Measurements from ENCODE around the gene DNASE1. TPM values are rescaled to one million over a fixed set of nuclear protein-coding genes. Genes with fewer than 3 reads are reported as not detected.

DNASE1 gene
- polyA plus RNA-seq, 1 donor from 2014 or later: 47.8 TPM

DNA sequence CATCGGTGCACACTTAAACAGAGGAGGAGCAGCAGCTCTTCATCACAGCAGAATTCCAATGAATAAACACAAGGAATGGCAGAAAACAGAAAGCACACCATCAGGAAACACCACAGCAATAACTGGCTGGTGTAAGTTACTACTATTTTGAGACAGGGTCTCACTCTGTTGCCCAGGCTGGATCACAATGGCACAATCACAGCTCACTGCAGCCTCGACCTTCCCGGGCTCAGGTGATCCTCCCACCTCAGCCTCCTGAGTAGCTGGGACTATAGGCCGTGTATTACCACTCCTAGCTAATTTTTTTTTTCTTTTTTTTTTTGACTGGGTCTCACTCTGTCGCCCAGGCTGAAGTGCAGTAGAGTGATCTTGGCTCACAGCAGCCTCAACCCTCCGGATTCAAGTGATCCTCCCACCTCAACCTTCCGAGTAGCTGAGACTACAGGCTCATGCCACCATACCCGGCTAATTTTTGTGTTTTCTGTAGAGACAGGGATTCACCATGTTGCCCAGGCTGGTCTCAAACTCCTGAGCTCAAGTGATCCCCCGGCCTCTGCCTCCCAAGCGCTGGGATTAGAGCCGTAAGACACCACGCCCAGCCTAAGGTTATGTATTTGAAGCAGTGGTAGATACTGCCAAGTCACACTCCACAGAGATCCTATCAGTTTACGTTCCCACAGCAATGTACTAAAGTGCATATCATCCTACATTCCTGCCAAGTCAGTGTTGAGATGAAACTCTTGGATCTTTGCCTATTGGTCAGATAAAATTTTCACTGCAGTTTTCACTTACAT lies 42.1 kb downstream of the DNASE1 start:
- no peak overlapping the region for H3K4me2 ChIP-seq (ENCODE audit: low read length)
- TF ChIP-seq EZH2 (IDR thresholded peaks at IDR 0.05; ENCODE audit: borderline replicate concordance, insufficient read depth, low read length, poor library complexity, severe bottlenecking) (no peak), TAF1 (IDR thresholded peaks at IDR 0.05; ENCODE audit: low read depth) (no peak), CTCF (IDR thresholded peaks at IDR 0.05; ENCODE audit: poor library complexity, severe bottlenecking) (no peak)
- H3K9me2 ChIP-seq (ENCODE audit: insufficient read depth, low read length): no peaks in the 10 kb centered on the region
- no peaks in the 10 kb centered on the region for H3F3A ChIP-seq (ENCODE audit: insufficient read depth, low read length, poor library complexity, severe bottlenecking)
- no peak overlapping the region for H3K27ac ChIP-seq (ENCODE audit: low read length)
- no peak overlapping the region for H3K4me3 ChIP-seq (ENCODE audit: low read length)
- no peaks in the 10 kb centered on the region for H3K79me2 ChIP-seq (replicated peaks; ENCODE audit: insufficient read depth, low read length)
- no peaks in the 10 kb centered on the region for H4K20me1 ChIP-seq (ENCODE audit: insufficient read depth)
- no peaks in the 10 kb centered on the region for H3K9me3 ChIP-seq (ENCODE audit: low read length)
- H3K9ac ChIP-seq (ENCODE audit: low read length): no peak overlapping the region
- H3K36me3 ChIP-seq (ENCODE audit: insufficient read depth, low read length): no peaks in the 10 kb centered on the region
- H2AFZ ChIP-seq (ENCODE audit: low read depth, low read length): no peak overlapping the region
- H3K27me3 ChIP-seq (ENCODE audit: insufficient read depth, low read depth, low read length): no peaks in the 10 kb centered on the region

- no peaks in the 10 kb centered on the region for H3K9me2 ChIP-seq (ENCODE audit: insufficient read depth, low read length)
- H3F3A ChIP-seq (ENCODE audit: insufficient read depth, low read length, poor library complexity, severe bottlenecking): no peaks in the 10 kb centered on the region
- no peaks in the 10 kb centered on the region for H3K27me3 ChIP-seq (ENCODE audit: insufficient read depth, low read depth, low read length)
- H3K36me3 ChIP-seq (ENCODE audit: insufficient read depth, low read length): no peaks in the 10 kb centered on the region
- no peak overlapping the region for H3K4me3 ChIP-seq (ENCODE audit: low read length)
- no peaks in the 10 kb centered on the region for H3K9me3 ChIP-seq (ENCODE audit: low read length)
- no peaks in the 10 kb centered on the region for H4K20me1 ChIP-seq (ENCODE audit: insufficient read depth)
- H2AFZ ChIP-seq (ENCODE audit: low read depth, low read length): no peak overlapping the region
- H3K4me2 ChIP-seq (ENCODE audit: low read length): no peak overlapping the region
- no peak overlapping the region for H3K27ac ChIP-seq (ENCODE audit: low read length)
- TF ChIP-seq TAF1 (IDR thresholded peaks at IDR 0.05; ENCODE audit: low read depth) (no peak), RAD21 (conservative IDR thresholded peaks at IDR 0.05) (no peak), EP300 (conservative IDR thresholded peaks at IDR 0.05; ENCODE audit: poor library complexity, severe bottlenecking) (no peak), POLR2AphosphoS5 (IDR thresholded peaks at IDR 0.05) (no peak), EZH2 (IDR thresholded peaks at IDR 0.05; ENCODE audit: borderline replicate concordance, insufficient read depth, low read length, poor library complexity, severe bottlenecking) (no peak), MXI1 (conservative IDR thresholded peaks at IDR 0.05; ENCODE audit: poor library complexity, severe bottlenecking) (no peak), SMC3 (conservative IDR thresholded peaks at IDR 0.05; ENCODE audit: poor library complexity) (no peak), CTCF (IDR thresholded peaks at IDR 0.05; ENCODE audit: poor library complexity, severe bottlenecking) (no peak)
- TF ChIP-seq, protein P1, sequence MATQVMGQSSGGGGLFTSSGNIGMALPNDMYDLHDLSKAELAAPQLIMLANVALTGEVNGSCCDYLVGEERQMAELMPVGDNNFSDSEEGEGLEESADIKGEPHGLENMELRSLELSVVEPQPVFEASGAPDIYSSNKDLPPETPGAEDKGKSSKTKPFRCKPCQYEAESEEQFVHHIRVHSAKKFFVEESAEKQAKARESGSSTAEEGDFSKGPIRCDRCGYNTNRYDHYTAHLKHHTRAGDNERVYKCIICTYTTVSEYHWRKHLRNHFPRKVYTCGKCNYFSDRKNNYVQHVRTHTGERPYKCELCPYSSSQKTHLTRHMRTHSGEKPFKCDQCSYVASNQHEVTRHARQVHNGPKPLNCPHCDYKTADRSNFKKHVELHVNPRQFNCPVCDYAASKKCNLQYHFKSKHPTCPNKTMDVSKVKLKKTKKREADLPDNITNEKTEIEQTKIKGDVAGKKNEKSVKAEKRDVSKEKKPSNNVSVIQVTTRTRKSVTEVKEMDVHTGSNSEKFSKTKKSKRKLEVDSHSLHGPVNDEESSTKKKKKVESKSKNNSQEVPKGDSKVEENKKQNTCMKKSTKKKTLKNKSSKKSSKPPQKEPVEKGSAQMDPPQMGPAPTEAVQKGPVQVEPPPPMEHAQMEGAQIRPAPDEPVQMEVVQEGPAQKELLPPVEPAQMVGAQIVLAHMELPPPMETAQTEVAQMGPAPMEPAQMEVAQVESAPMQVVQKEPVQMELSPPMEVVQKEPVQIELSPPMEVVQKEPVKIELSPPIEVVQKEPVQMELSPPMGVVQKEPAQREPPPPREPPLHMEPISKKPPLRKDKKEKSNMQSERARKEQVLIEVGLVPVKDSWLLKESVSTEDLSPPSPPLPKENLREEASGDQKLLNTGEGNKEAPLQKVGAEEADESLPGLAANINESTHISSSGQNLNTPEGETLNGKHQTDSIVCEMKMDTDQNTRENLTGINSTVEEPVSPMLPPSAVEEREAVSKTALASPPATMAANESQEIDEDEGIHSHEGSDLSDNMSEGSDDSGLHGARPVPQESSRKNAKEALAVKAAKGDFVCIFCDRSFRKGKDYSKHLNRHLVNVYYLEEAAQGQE (IDR thresholded peaks at IDR 0.05; ENCODE audit: borderline replicate concordance): no peak
- no peak overlapping the region for H3K9ac ChIP-seq (ENCODE audit: low read length)
- no peaks in the 10 kb centered on the region for H3K79me2 ChIP-seq (replicated peaks; ENCODE audit: insufficient read depth, low read length)
Measured at GRCh38 chr16:3698941-3699340, 44.5 kb downstream of the DNASE1 start.

Data from neural cell (in vitro differentiated cells).